ENCODE data around the gene PIGR. TPM values are rescaled to one million over a fixed set of nuclear protein-coding genes. Genes with fewer than 3 reads are reported as not detected.

Gene PIGR
- total RNA-seq, 1 donor from 2014 or later, result 813 TPM

GRCh38 chr1:206985162-206985749 is 39.0 kb upstream of the PIGR start:
- no peak for ATAC-seq
- intact Hi-C loops (cut with DNase I), result no loop called here
- no peaks in the 10 kb centered on the region for H3K4me1 ChIP-seq
- TF ChIP-seq CTCF (IDR thresholded peaks at IDR 0.05), result no peak
- no peaks in the 10 kb centered on the region for H3K27me3 ChIP-seq (ENCODE audit: low read depth)
- DNase-seq, result no peak
- H3K9me3 ChIP-seq, result no peaks in the 10 kb centered on the region
- H3K27ac ChIP-seq, result no peak overlapping the region
- H3K36me3 ChIP-seq, result no peaks in the 10 kb centered on the region
- H3K4me3 ChIP-seq, result no peak overlapping the region

- Histone ChIP-seq H3K36me3 (no peaks in the 10 kb centered on the region), H3K4me3 (no peak overlapping the region), H3K4me1 (no peaks in the 10 kb centered on the region), H3K27ac (no peak overlapping the region), H3K27me3 (ENCODE audit: low read depth) (no peaks in the 10 kb centered on the region), H3K9me3 (no peaks in the 10 kb centered on the region)
- DNase-seq, result peak; percentile 62
- intact Hi-C loops (cut with DNase I), result no loop called here
- peak; percentile 86 to 88 for ATAC-seq
- peak; percentile 72 for TF ChIP-seq CTCF (IDR thresholded peaks at IDR 0.05)
Measured at GRCh38 chr1:206982216-206982615, 36.0 kb upstream of the PIGR start.

- TF ChIP-seq CTCF (IDR thresholded peaks at IDR 0.05), result peak; percentile 44
- peak; percentile 59 to 72 for ATAC-seq
- no peaks in the 10 kb centered on the region for H3K36me3 ChIP-seq
- intact Hi-C loops (cut with DNase I), result no loop called here
- no peaks in the 10 kb centered on the region for H3K9me3 ChIP-seq
- H3K4me1 ChIP-seq, result no peaks in the 10 kb centered on the region
- H3K4me3 ChIP-seq, result no peak overlapping the region
- H3K27ac ChIP-seq, result no peak overlapping the region
- DNase-seq, result no peak
- no peaks in the 10 kb centered on the region for H3K27me3 ChIP-seq (ENCODE audit: low read depth)
Measured at GRCh38 chr1:206979379-206980043, 33.2 kb upstream of the PIGR start.

DNA sequence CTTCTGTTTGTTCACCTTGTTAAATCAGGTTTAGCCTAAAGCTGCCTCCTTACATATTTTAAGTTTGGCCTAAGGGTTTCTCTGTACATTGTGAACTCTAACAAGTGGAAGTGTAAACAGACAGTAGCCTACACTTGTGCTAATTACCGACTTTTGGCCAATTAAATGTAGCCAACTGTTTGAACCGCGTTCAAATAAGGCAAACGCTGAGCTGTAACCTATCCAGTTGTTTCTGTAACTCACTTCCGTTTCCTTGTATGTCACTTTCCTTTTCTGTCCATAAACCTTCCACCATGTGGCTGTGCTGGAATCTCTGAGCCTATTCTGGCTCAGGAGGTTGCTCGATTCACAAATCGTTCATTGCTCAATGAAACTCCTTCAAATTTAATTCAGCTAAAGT is 32.0 kb upstream of the PIGR start:
- Histone ChIP-seq H3K27me3 (ENCODE audit: low read depth) (no peaks in the 10 kb centered on the region), H3K9me3 (no peaks in the 10 kb centered on the region), H3K4me3 (no peak overlapping the region), H3K27ac (no peak overlapping the region), H3K4me1 (no peaks in the 10 kb centered on the region), H3K36me3 (no peaks in the 10 kb centered on the region)
- no peak for TF ChIP-seq CTCF (IDR thresholded peaks at IDR 0.05)
- ATAC-seq (peak; percentile 40 to 71), DNase-seq (no peak)
- intact Hi-C loops (cut with DNase I), result no loop called here

GRCh38 chr1:206975306-206975705 is 29.0 kb upstream of the PIGR start:
- no peak overlapping the region for H3K4me3 ChIP-seq
- DNase-seq (no peak), ATAC-seq (no peak)
- H3K27ac ChIP-seq, result no peak overlapping the region
- no peaks in the 10 kb centered on the region for H3K27me3 ChIP-seq (ENCODE audit: low read depth)
- no peak for TF ChIP-seq CTCF (IDR thresholded peaks at IDR 0.05)
- H3K36me3 ChIP-seq, result no peaks in the 10 kb centered on the region
- H3K4me1 ChIP-seq, result no peaks in the 10 kb centered on the region
- intact Hi-C loops (cut with DNase I), result no loop called here
- H3K9me3 ChIP-seq, result no peaks in the 10 kb centered on the region

Measured in lower lobe of right lung (tissue), 2 donors.